GM04504 (cell line): Measurements from ENCODE around the gene TUBAL3.

Experiments
- DNase-seq: peaks from one replicate; pipeline ENCODE4 v3.0.0-alpha.2; 2012; ENCODE audit warnings: low read depth

The TUBAL3 gene

DNA sequence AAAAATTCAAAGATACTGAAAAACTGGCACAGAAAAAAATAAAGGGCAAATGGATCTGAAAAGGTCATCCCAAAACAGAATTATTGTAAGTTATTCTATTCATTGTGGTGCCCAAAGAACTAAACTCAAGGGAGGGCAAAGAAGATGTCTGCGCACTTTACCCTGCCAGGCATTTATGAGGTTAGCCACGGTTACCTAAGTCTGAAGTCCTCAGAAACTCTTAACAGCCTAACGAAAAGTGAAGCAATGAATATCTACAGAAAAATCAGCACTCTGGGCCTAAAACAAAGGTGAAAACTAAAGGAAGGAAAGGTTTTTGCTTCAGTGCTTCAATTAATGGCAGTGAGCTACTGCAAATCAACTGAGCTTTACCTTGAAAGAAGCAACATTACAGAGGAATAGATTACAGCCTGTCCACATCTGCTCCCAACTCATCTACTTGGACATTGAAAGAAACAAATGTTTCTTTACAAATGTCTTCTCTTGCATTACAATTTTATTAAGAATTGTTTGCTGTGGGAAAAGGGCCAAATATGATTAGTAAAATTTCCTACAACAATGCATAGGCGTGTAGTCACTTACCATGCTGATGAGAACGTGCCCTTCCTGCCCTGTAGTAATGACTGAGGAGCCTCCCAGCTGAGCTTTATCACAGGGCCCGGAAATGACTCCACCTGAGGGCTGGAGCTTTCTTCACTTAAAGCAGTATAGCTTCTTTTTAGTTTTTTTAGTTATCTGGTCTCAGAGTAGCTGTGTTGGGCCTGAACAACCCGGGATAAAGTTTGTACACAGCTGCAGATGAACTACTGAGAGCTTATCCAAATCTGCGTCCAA is at the start of gene TUBAL3:
Gene TUBAL3, minus strand, starts transcription at position 621 of the 834 bp plus-strand sequence. Its CDS starts 36 bp downstream, at position 585.
- DNase-seq: no peak

DNA sequence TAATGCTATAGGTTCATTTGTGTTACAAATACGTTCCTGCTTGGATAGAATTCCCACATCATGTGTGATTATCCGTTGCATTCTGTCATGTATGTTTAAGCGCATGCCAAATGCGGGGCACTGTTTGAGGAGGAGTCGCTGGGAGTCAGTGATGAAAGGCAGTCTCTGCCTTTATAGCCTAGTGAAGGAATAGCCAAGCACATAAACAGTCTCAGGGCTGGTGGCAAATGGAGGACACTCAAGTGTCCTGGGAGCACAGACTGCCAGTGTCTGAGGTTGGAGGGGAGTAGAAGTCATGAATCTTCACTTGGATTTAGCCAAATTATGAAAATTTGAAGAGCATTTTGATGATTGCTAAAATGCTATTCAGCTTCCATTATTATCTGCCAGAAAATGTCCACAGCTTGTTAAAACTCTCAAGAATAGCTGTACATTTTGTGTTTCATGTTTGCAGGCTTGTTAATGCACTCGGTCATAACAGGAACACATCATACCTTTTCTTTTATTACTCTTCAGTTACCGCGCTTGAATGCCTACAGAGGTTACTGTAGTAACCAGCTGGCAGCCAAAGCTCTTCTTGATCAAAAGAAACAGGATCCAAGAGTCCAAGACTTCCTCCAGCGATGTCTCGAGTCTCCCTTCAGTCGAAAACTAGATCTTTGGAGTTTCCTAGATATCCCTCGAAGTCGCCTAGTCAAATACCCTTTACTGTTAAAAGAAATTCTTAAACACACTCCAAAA is 49.3 kb upstream of the TUBAL3 start:
- no peak for DNase-seq

DNA sequence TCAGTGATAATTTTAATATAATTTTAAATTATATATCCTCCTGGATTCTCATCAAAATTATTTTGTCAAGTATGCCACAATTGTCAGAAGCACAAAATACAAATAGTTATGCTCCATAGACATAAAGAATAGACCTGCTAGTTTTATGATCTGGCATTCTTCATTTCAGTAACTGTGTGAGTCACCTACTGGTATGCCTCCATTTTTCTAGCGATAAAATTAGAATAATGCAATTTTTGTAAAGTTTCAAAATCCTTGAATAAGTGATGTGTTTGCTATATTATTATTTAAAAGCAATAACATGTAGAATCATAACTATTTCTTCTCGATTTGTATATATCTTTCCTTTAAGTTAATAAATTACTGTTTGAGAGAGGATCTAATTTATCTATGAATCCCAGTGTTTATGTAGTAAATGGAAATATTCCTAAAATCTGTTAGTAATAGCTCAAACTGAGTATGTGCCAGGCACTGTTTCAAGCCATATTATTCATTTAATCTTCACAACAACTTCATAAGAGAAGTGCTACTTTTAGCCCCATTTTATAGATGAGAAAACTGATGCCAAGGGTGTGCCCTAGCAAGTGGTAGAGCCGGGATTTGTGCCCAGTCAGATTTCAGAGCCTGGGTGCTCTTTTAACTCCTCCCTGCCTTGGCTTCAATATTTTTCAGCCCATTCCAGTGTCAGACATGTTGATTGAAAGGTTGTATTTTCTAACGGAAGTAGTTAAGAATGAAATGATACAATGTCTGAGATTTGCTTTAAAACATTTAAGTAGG is 46.2 kb upstream of the TUBAL3 start:
- DNase-seq: no peak

DNA sequence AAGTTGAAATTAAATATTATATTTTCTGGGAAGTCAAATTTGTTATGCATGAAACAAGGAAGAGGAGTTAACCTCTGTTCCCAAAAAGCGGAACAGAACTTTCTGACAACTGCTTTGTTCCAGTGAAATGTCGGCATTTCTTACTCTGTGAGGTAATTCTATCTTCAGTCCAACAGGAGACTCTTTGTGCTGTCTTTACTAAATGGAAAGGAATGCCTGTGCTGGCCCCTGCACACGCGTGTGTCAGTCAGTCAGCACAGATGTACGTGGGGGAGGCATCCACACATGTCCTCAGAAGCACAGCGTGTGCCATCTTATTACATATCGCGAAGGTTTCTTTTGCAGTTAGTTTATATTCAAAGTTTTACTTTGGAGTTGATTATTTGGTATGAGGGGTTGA is 45.2 kb upstream of the TUBAL3 start:
- no peak for DNase-seq

DNA sequence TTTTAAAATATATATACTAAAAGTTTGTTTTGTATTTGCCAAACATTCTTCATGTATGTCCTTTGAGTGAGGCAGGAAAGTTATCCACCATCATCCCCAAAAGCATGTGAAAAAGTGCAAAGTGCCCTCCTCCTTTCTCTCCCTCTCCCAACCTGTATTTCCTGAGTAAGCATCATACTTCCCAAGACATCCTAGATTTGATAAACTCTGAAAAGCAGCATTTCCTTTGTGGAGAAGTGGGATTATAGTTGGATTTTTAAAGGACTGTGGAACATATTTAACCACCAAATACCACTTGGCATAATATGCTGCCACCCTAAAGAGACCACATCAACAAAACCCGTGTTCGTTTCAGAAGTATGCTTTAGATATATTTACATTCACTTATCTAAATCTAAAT is 44.6 kb upstream of the TUBAL3 start:
- DNase-seq: no peak

DNA sequence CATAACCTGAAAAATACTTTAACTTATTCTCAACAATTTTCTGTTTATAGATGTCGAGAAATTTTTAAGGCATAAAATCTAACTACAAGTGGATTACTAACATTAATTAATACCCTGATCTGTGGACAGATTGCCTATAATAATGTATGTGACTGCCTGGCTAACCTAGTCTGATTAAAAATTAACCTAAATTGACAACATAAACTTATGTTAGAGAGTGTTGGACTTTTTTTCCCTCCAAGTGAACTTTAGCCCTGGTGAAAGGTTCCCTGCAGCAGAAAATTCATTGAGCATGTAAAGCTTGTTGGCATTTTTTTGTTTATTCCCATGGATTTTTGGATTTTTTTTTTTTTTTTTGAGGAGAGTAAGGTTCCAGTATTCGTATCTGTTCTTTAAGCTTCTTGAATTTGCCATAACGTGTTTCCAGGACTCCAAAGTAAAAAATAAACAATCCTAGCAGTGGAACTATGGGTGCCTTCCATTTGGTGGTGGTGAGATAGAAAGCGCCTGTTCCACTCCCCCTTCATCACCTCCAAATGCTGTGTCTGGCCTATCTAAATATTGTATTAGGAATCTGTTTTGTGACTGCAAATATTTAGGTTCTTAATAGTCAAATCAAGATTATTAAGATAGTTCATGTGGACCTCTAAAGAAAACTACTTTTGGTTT is 43.8 kb upstream of the TUBAL3 start:
- no peak for DNase-seq

DNA sequence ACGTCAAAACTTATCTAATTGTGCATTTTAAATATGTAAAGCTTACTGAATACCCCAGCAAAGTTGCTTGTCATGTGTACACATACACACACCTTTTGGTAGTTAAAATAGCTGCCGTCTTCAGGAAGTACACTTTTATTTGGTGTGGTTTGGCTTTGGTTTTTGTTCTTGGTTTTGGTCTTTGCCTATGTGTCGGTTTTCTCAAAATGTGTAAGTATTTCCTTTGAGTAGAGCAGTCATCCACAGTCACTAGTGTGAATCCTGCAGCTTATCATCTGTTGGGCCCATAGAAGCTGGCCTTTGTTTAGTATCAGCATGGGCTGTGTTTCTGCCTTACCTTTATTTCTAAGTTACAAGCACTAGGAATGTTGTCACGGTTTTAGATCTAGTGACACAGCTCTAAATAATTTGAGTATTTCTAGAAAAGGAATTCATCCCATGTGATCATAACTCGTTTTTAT is 43.0 kb upstream of the TUBAL3 start:
- DNase-seq: no peak

DNA sequence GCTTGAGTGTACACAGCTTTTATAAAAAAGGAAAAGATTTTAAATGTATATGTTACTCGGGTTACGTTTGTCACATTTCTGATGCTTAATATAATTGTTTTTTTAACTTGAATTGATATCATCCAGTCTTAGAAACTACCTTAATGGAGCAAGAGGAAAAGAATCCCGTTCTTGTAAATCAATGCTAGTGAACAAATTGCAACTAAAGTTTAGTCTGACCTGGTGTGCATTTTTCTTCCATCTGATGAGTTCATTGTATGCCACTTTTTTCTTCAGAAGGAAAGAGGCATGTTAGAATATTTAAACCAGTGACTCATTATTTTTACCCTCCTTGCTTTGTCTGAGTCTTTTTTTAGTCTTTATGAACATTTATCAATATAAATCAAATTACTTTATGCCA is 42.4 kb upstream of the TUBAL3 start:
- no peak for DNase-seq

DNA sequence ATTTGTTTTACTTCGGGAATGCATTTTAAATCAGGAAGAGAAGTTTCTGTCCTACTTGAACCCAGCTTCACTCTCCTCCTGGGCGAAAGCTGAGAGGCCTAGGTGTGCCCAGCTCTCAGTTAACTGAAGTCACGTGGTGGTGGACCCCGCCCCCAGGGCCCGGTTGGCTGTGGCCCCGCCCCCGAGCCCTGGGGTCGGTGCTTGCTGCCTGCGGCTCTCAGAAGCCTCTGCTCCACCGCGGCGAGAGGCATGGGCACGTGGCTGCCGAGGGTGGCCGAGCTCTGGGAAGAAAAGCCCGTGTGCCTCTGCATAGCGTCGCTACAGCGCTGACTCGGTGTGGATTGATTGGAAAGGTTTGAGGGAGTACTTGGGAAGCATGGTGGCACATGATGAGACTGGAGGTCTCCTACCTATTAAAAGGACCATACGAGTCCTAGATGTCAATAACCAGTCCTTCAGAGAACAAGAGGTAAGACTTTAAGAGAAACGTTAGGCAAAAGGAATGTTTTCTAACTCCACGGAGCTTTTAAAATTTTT is 41.8 kb upstream of the TUBAL3 start:
- peak; percentile 62 for DNase-seq

DNA sequence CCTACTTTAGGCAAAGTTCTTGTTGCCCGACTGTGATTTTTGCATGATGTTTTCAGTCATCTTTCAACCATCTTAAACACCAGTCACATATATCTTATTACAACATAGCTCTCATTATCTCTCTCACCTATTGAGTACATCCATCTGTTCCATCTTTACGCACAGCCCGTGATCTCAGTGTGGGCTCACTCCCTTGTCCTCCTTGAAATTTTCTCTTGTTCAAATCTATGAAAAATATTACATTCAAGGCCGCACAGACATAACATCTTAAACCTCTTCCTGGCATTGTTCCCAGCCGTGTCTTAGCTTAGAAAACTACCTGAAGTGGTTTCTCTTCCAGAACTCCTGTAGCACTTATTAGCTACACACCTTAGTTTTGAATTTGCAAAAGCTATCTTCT is 40.4 kb upstream of the TUBAL3 start:
- no peak for DNase-seq

DNA sequence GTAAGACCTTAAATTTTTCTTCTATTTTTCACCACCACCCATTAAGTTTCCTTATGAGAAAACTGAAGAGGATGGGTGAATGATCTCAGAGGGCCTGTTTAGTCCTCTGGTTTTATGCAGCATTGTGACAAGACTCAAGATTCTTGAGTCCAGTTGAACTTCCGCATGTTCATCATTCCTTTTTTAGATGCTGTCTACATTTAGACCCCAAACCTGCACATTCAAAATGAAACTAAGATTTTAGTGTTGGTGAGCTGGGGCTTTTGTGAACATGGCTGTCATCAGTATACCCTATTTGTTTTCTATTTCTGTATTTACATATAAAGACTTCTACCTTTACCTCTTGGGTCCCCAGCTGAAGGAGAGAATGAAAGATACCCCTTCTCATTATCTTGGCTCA is 38.8 kb upstream of the TUBAL3 start:
- no peak for DNase-seq

DNA sequence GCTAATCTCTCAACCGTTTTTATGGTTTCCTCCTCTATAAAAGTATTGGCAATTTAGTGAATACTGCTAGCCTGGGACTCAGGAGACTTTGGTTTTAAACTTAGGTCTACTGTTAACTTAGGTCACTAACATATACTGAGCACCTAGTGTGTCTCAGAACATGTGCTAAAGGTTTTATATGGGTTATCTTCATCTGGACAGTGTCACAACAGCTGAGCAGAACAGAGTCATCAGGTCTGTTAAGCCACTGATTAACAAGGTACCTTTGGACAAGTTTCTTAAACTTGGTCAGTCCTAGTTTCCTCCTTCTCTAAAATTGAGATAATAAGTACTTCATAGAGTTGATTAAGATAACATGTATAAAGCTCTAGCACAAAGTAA is 38.4 kb upstream of the TUBAL3 start:
- no peak for DNase-seq

DNA sequence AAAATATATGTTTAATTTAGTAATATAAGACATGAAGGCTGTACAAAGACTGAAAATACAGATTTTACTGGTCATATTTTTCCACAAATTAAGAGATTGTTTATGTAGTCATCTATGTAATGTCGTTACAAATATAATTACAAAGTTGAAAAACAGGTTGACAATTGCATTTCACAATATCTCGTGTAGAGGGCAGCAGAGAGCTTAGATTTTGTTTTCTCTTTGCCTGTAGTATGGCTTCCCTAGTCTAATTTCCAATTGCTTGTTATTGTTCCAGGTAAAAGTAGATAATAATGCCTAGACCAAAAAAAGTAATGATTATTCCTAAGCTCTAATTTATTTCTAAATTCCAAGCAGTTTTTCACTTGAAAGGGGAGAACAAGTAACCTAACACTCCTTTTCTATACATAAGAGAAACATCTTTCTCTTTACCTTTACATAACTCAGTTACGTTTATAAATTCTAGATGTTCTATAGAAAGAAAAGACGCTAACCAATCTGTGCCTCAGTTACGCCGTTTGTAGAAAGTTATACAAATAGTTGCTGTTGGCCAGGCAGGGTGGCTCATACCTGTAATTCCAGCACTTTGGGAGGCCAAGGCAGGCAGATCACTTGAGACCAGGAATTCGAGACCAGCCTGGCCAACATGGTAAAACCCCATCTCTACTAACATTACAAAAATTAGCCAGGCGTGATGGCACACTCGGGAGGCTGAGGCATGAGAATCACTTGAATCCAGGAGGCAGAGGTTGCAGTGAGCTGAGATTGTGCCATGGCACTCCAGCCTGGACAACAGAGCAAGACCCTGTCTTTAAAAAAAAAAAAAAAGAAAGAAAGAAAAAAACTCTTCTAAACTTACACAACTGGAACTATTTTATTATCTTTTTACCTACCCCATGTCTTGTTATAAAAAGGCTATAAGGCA is 37.7 kb upstream of the TUBAL3 start:
- no peak for DNase-seq

DNA sequence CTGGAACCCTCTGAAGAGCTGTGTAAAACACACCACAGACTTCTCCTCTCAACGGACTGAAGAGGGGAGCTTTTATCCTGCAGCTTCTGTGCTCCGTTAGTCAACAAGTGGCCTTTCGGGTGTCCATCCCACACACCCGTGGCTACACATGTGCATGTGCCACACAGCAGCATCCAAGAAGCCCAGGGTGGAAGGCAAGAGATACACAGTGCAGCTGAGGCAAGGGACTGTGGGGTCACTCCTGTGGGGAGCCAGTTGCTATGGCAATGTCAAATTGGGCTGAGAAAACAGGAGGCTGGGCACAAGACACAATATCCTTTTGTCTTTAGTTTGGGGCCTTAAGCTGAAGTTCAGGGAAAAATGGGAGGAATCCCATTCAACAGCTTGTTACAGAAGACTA is 36.5 kb upstream of the TUBAL3 start:
- DNase-seq: no peak

DNA sequence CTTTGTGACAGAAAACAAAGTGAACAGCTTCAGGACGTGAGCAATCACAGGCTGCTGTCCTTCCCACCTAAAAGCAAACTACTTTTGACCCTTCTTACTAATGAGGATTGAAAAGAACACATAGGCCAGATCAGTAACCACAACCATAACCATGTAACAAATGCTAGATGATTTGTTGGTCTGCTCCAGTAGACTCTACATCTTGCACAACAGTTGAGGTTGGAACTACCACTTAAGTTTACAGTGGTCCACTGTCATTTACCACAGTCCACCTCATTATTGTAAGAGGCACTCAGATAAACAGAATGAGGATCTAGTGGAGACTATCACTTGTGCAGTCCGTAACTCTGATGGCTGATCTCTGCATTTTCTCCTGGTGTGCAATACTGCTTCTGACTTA is 35.6 kb upstream of the TUBAL3 start:
- DNase-seq: no peak

DNA sequence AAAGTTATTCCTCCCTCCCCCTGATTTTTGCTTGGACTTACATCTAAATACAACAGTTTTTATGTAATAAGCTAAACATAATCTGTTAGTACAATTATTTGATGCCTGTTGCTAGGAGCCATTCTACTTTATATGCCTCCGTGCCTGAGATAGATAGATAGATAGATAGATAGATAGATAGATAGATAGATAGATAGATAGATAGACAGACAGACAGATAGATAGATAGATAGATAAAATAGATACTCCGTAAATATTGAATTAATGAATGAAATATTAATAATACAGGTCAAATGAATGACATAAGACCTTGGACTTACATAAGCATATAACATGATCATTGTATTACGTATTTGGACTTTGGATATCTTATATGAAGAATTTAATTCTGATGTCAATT is 30.7 kb upstream of the TUBAL3 start:
- DNase-seq: no peak

DNA sequence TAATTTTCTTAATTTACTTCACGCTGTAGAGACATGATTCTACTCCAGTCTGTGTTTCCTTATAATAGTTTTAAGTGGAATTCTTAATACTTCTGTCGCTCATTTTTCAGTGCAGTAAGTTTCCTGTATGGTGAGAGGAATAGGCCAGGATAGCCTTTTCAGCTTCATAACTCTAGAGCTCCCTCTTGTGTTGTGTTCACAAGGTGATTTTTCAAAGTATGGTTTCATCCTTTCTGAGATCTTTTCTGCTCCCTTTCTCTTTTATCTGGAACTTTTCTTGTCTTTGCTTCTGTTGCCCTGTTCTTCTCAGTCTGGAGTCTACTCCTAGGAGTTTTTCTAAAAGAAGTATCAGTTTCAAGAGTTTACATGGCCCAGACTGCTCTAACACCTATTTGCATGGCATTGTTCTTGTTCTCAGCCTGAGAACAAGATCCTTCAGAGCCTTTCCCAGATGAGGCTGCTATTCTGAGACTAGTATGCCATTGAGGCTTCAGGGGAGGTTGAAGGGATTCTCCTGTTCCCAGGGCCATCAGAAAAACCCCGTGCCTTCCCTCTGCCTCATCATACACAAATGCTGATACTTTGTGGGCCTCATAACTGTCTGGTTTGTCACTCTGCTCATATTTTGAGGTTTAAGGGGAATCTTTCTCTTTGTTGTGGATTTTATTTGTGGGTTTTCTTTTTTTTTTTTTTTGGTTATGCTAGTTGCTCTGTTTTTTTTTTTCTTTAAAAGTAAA is 29.6 kb upstream of the TUBAL3 start:
- no peak for DNase-seq

DNA sequence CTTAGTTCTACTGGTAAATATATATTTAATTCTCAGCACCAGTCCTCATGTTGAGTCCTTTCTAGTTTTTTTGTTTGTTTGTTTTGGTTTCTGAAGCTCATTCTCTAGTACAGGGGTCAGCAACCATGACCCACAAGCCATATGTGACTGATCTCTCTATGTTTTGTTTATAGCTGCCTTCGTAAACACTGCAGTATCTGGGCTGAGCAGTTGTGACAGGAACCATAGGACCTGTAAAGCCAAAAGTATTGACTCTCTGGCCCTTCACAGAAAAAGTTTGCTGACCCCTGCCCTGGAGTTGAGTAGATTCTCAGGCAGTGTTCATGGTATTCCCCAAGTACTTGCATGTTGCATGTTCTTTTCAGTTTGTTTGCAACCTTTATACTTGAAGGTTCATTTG is 28.6 kb upstream of the TUBAL3 start:
- DNase-seq: no peak

DNA sequence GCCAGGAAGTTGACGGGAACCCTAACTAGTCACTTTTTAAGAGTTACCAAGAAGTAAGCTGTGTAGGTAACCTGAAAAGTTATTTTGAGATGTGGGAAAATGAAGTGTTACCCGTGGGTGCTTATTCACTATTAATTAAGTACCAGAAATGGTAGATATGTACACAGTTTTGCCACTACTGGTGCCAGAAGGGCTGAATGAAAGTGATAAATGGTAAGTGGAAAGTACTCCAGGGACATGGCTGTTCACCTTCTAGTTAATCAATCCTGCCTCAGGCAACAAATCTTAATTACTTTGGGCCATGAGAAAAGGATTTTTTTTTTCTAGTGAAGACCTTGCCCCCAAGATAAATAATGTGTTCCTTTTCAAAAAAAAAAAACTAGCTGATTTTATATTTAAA is 23.5 kb upstream of the TUBAL3 start:
- DNase-seq: no peak

DNA sequence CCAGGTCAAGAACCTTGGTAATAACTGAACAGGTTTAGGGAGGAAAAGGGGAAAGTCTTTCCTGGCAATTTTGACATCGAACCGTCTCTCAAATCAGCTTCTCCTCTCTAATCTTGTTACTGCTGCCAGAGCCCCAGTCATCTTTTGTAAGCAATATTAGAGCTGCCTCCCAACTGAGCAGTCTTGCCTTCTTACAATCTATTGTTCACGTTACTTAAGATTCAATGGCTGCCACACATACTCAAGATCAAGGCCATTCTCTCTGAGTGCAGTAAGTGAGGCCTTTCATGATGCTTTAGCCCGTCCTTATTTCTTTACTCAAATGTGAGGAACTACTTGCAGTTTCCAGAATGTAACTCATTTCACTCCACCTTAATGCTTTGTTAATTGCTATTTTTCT is 20.1 kb upstream of the TUBAL3 start:
- DNase-seq: no peak
